Amniotic epithelial cell (primary cell): ENCODE results near the gene OBP2B.
"Not testable (repeated sequence)": the region's sequence is repeated elsewhere in the genome, so short reads cannot be mapped to it uniquely, and the experiment has no call there.

ENCODE experiments used
- DNase-seq: peaks from one replicate; pipeline ENCODE4 v3.0.0-alpha.2; 2010; ENCODE audit warnings: low read depth

OBP2B gene

GRCh38 chr9:133221177-133221809 lies 12.2 kb upstream of the OBP2B start:
- no peak for DNase-seq

GRCh38 chr9:133218049-133218975 lies 9.3 kb upstream of the OBP2B start:
- not testable (repeated sequence) for DNase-seq

- not testable (repeated sequence) for DNase-seq
Measured at GRCh38 chr9:133217333-133217988, 8.4 kb upstream of the OBP2B start.

- DNase-seq, result peak; percentile 97
Measured at GRCh38 chr9:133214276-133214675, 5.2 kb upstream of the OBP2B start.

DNA sequence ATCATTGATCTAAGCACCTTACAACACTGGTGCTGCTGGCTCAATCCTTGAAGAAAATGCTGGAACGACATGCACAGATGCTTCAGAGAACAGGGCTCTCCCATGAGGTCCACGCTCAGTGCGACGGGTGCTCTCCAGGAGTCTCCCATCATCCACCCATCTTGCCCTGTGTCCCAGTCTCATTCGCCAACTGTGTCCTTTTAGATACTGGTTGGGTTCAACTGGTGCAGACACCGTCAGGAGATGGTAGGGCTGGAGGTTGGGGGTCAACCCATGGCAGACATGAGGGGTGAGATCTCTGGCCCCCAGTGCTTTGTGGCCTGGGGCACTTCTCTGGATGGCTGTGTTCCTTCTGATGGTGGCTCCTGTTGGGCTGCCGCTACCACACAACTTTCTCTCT lies 1.6 kb upstream of the OBP2B start:
- no peak for DNase-seq

DNA sequence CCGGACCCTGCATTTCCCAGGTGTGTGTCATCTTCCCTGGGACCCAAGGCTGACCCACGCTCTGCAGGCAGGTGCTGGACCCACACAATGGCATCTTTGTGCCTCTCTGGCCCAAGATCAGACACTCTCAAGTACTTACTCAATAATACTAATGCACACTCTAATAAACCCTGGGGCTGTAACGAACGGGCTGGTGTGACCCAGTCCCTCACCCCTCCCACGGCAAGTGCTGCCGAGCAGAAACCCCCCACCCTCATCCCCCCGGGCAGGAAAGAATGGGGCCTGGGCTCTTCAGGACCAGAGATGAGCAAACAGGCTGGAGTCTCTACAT lies 1.1 kb upstream of the OBP2B start:
- DNase-seq, result no peak

DNA sequence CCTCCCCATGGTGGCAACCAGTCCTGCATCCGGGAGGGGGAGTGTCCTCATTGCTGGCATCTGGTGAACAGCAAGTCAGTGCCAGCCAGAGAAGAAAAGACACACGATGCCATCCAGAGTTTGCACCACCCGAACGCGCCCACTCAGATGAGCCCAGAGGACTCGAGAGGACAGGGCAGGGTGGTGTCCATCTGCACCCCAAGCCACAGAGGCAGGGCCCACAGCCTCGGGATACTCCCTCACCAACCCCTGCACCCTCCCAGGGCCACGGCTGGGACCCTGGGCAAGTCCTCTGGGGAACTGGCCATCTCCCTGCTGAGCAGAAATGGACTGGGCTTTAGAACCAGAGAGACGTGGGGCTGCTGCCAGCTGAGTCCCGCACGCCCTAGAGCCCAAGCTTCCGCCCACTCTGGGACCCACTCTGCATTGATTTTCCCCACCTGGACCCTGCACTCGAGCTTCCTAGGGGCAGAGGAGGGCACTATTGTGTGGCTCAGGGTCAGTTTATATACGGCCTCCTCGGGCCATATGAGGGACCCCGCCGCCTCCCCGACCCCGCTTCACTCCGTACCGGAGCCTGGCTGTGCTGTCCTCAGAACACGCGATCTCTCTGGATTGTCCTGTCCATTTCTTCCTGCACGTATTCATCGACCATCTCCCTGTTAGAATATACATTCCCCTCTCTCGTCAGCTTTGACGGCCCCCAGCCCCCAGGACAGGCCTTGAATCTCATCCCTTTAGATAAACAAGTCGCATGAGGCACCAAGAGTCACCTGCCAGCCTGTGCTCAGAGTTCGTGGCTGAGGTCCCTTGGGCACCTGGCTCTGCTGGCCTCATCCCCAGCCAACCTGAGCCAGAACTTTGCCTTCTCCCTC lies 514 bp upstream of the OBP2B start:
- DNase-seq, result not testable (repeated sequence)

DNA sequence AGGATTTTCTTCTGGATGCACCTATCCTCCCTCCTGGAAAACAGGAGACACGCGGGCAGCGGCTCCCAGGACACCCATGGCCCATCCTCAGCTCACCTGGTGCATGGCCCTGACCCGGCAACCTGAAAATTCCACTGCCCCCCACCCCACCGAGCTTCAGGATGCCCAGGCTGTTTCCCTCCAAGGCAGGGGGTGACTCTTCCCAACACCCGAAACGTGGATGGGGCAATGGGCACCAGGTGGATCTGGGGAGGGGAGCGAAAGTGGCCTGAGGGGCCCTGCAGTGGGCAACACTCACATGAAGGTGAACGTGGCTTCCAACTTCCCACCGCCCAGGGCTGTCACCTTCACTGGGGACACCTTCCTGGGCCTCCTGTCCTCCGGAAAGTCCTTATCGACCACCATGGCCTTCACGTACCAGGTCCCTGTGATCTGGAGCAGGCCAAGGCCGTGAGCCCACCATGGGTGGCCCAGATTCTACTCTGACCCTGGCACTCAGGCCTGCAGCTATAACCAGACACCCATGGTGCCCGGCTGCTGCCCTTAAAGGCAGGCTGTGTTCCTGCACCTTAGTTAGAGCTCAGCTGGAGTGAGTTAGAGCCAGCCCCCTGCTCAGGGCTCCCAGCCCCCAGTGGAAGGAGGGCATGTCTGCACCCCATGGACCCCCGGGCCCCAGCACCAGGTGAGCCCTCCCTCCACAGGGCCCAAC lies 725 bp downstream of the OBP2B start:
- not testable (repeated sequence) for DNase-seq

DNA sequence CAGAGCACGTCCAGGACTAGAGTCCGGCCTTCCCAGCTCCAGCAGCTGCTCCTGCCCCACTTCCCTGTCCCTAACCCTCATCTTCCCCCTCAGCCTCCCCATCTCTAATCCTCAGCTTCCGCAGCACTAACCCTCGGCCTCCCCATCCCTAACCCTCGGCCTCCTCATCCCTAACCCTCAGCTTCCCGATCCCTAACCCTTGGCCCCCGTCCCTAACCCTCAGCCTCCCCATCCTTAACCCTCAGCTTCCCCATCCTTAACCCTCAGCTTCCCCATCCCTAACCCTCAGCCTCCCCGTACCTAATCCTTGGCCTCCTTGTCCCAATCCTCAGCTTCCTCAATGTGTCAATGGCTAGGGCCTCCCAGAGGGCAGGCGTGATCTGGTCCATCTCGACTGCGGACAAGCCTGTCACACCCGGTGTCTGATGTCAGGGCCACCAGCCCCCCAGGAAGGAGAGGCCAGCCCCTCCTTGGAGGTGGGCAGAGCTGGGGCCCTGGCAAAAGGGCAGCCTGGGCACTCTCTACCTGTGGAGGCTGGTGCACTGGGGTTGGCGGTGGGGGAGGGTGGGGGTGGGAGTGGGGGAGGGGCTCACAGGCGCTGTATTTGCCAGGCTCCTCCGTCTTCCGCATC lies 1.4 kb downstream of the OBP2B start:
- DNase-seq, result no peak

DNA sequence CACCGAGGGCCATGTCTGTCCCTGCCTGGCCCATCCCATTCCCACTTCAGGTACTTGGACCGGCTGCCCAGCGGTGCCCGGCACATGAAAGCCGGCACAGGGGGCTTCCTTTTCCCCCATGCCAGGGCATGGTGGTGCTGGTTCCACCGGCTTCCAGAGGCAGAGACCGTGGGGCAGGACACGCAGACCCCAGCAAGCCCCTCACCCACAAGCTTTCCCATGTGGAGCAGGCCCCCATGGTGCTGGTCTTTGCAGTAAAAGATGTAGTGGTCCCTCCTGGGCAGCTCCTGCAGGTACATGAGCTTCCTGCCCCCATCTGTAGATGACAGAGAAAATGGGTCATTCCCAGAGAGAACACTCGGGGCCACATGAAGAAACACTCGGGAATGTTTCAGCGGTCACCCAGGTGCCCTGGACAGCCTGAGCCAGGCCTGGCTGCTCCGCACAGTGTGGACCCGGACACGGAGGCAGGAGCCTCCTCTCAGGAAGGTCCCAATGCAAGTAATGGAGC lies 2.0 kb downstream of the OBP2B start:
- no peak for DNase-seq

DNA sequence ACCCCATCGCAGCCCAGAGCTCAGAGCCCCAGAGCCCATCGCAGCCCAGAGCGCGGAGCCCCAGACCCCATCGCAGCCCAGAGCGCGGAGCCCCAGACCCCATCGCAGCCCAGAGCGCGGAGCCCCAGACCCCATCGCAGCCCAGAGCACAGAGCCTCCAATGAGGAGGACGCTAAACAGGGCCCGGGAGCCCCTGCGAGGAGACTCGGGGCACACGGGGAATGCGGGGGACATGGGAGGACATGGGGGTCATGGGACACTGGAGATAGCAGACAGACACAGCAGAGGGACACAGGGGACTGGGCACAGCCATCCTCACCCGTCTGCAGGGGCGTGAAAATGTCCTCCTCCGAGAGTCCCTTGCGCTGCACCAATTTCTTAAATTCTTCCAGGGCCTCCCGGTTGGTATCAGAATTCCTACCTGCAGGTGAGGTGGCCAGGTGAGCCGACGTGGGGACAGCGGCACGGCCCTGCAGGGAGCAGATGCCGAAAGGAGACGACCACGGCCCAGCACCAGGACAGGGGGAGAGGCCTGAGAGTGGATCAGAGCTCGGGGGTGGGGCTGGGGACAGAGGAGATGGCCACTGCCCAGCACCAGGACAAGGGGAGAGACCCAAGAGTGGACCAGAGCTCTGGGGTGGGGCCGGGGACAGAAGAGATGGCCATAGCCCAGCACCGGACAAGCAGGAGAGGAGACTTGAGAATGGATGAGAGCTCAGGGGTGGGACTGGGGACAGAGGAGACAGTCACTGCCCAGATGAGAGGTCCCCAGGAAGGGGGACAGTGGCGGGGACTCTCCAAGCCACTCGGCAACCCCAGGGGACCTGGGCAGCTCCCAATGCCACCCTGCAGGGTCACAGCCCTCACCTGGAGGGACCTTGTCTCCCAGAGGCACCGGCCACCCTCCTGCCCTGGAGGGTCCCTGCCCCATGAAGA lies 2.8 kb downstream of the OBP2B start:
- DNase-seq, result no peak

- not testable (repeated sequence) for DNase-seq
Measured at GRCh38 chr9:133205481-133205887, 3.6 kb downstream of the OBP2B start.

DNA sequence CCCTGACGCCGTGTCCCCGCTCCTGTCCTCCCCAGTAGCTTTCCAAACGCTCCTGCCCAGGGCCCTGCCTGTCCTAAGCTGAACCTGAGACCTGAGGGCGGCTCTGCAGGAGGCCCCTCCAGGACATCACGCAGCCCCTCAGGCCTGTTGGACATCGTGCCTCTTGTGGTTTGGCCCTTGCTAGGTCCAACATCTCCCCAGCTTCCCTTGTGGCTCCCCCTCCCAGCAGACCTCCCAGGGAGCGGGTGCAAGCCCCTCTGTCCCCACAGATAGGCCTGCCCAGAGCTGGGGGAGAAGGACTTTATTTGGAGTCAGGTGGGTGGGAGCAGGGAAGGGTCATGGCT lies 4.1 kb downstream of the OBP2B start:
- no peak for DNase-seq

DNA sequence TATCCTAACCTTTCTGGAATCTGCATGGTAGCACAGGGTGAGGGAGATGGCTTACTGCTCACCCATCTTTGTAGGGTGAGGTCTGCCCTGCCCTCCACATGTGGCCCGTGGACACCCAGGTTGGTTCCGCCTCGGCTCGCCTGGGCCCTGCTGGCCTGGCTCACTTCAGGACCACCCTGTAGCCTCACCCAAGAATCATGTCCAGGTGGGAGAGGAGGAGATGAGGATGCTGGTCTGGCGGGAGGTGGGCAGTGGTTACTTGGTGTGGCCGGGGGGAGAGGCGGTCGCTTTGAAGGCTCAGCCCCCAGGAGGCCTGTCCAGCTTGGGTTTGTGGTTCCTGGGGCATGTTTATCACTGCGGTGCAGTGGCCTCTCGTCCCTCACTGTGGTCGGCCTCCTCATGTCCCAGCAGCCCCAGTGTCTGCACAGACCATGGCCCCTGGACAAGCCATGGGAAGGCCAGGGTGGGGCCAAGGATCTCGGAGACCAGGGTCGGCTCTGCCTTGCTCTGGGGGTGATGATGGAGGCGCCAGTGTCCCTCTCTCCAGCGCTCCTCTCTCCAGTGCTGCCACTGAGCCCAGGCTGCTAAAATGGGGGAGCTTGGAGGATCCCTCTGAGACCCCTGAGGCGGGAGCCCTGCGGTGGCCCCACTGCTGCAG lies 4.6 kb downstream of the OBP2B start:
- no peak for DNase-seq

DNA sequence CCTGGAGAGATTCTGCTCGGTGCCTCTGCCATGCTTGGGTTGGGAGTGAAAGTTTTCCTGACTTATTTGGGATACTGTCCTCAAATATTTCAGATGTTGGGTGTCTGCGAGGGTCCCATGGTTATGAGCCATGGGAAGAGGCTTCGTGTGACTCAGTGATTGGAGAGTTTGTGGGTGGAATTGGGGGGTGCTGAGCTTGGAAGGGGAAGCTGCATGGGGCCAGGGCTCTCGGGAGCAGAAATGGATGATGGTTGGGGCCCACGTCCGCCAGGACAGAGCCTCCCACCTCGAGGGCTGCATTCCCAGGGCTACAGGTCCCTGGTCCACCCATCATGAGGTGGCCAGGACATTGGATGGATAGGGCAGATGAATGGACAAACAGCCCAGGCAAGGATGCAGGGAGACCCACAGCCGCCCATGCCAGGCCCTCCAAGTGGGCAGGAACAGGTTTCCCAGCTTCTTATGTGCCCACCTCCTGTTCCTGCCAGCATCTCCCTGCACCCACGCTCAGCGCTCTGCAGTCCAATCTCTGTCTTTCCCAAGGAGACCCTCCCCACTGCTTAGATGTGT lies 5.5 kb downstream of the OBP2B start:
- DNase-seq, result no peak

GRCh38 chr9:133202688-133203453 lies 6.2 kb downstream of the OBP2B start:
- no peak for DNase-seq

DNA sequence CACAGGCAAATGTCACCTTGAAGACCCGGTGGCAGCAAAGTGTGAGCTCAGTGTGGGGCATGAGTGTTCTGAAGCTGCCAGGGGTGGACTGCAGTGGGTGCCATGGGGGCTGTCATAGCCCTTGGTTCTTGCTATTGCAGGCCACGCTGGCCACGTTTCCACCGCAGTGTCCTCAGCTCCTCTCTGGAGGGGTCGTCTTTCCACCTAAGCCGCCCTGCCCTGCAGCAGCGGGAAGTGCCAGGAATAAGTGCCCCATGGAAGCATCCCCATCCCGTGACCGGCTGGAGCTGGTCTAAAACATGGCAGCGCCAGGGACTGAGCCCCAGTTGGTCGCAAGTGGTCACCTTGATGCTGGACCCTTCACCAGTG lies 6.9 kb downstream of the OBP2B start:
- DNase-seq, result no peak
